K562 (cell line): ENCODE results near the gene VGLL4. TPM values are rescaled to one million over a fixed set of nuclear protein-coding genes. Genes with fewer than 3 reads are reported as not detected.
A peak's percentile ranks its signal among the peaks of the same experiment; 100 is the strongest.

Experiments
- AFF4 ChIP-seq: sonication (generic); formaldehyde crosslinking; IDR thresholded peaks from 2 replicates; pipeline ENCODE4 v1.8.0; 2023; ENCODE audit warnings: mild to moderate bottlenecking, missing genetic modification reagents
- IRF9 ChIP-seq: fragments of 450-650 bp; IDR thresholded peaks from 2 replicates; pipeline ENCODE4 v1.6.1; 2016; ENCODE audit warnings: missing biosample characterization, missing genetic modification characterization
- MLX ChIP-seq, 2 experiments: fragments of 450-650 bp in 1 of 2; sonication (generic) in 1 of 2; formaldehyde crosslinking; conservative IDR thresholded peaks; 2 replicates each; pipeline versions ENCODE4 v1.4.0 to v1.8.1; 2020 to 2022; ENCODE audit warnings: mild to moderate bottlenecking in 1 of 2, missing genetic modification reagents in 1 of 2
- NFIC ChIP-seq: fragments of 450-650 bp; IDR thresholded peaks from 2 replicates; pipeline ENCODE4 v1.6.1; 2017; ENCODE audit warnings: mild to moderate bottlenecking, inconsistent platforms
- SRSF1 ChIP-seq: fragments of 200-400 bp; formaldehyde crosslinking; IDR thresholded peaks from 2 replicates; pipeline ENCODE4 v1.6.1; 2017; ENCODE audit warnings: mild to moderate bottlenecking, low read depth, low read length, moderate library complexity
- TSHZ1 ChIP-seq: fragments of 250-450 bp; sonication (Bioruptor Pico); IDR thresholded peaks from 2 replicates; pipeline ENCODE4 v1.4.0; 2020; ENCODE audit warnings: mild to moderate bottlenecking, moderate library complexity
- ZNF766 ChIP-seq: fragments of 200-800 bp; sonication (Bioruptor generic); conservative IDR thresholded peaks from 2 replicates; pipeline ENCODE4 v1.6.1; 2016; ENCODE audit warnings: missing genetic modification characterization, missing compliant biosample characterization
- polyA plus RNA-seq, 8 experiments: library from polyadenylated mRNA; depleted of rRNA in 4 of 8; stranded (reverse) in 5 of 8; unstranded in 3 of 8; fragments of >200 nt; fragmentation: Nextera tagmentation in 2 of 8; fragmentation: Illumina TruSeq in 1 of 8; extraction: Ambion mirVana in 2 of 8; extraction: Trizol in 1 of 8; gene quantifications; 2 replicates each; pipeline versions ENCODE4 v1.2.1 to v1.2.3, GENCODE V29; 2011 to 2014; ENCODE audit warnings: inconsistent platforms in 1 of 8, missing spikeins in 1 of 8
- total RNA-seq, 7 experiments: library from RNA; depleted of rRNA in 6 of 7; stranded (reverse); fragments of >200 nt in 6 of 7; fragmentation: Illumina TruSeq in 2 of 7; extraction: Trizol in 2 of 7; gene quantifications; 2 replicates each; pipeline versions ENCODE4 v1.2.1 to v1.2.3, GENCODE V29; 2011 to 2021; ENCODE audit warnings: low replicate concordance in 1 of 7
- TF ChIP-seq, protein P1 (sequence below): fragments of 450-650 bp; IDR thresholded peaks from 2 replicates; pipeline ENCODE4 v1.7.1; 2018; ENCODE audit warnings: mild to moderate bottlenecking, low read depth; ENCODE audit not compliant: partially characterized antibody

Gene VGLL4
- total and polyA plus RNA-seq, 9 of the 15 experiments (the other 6 are each of a cell fraction or from before 2014, with no cell fraction given) = 0.27 to 10.9 (median 8.6) TPM

GRCh38 chr3:11642431-11643191, 1.1 kb downstream of the VGLL4 start (continued):
- TF ChIP-seq TSHZ1 (CRISPR knock-in tag) (no peak), IRF9 (tag) (peak; percentile 55; the same call in 1 of the 2 replicates), MLX (CRISPR knock-in tag; conservative IDR thresholded peaks at IDR 0.05) (no peak), AFF4 (CRISPR knock-in tag) (peak; percentile 59; the same call in 1 of the 2 replicates), NFIC (peak; percentile 32; the same call in 1 of the 2 replicates), SRSF1 (no peak), ZNF766 (CRISPR knock-in tag) (peak; percentile 71)
- TF ChIP-seq, protein P1, sequence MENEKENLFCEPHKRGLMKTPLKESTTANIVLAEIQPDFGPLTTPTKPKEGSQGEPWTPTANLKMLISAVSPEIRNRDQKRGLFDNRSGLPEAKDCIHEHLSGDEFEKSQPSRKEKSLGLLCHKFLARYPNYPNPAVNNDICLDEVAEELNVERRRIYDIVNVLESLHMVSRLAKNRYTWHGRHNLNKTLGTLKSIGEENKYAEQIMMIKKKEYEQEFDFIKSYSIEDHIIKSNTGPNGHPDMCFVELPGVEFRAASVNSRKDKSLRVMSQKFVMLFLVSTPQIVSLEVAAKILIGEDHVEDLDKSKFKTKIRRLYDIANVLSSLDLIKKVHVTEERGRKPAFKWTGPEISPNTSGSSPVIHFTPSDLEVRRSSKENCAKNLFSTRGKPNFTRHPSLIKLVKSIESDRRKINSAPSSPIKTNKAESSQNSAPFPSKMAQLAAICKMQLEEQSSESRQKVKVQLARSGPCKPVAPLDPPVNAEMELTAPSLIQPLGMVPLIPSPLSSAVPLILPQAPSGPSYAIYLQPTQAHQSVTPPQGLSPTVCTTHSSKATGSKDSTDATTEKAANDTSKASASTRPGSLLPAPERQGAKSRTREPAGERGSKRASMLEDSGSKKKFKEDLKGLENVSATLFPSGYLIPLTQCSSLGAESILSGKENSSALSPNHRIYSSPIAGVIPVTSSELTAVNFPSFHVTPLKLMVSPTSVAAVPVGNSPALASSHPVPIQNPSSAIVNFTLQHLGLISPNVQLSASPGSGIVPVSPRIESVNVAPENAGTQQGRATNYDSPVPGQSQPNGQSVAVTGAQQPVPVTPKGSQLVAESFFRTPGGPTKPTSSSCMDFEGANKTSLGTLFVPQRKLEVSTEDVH = no peak
